HPDE6-E6E7 (cell line): ENCODE measurements around the gene RNASE13.
"Not testable (repeated sequence)": the region's sequence is repeated elsewhere in the genome, so short reads cannot be mapped to it uniquely, and the experiment has no call there.

Experiments used
- DNase-seq: peaks from one replicate; pipeline ENCODE4 v3.0.0; 2011; ENCODE audit warnings: missing footprints; ENCODE audit errors: extremely low spot score

Gene RNASE13

GRCh38 chr14:21042918-21043317, 8.3 kb upstream of the RNASE13 start:
- no peak for DNase-seq

- DNase-seq, result peak; percentile 89
These were observed 7.2 kb upstream of the RNASE13 start, which contains the start of gene RNASE7 for GRCh38 chr14:21041676-21042433. TSS of gene RNASE7 (plus strand) at chr14:21042362. CDS start at chr14:21042993, 631 bp downstream.

- DNase-seq, result not testable (repeated sequence)
These were observed 6.3 kb upstream of the RNASE13 start for GRCh38 chr14:21040941-21041340.

- no peak for DNase-seq
These were observed 5.8 kb upstream of the RNASE13 start for GRCh38 chr14:21040370-21040925.

GRCh38 chr14:21039585-21040369, 5.2 kb upstream of the RNASE13 start:
- DNase-seq, result peak; percentile 74

GRCh38 chr14:21038441-21039422, 4.1 kb upstream of the RNASE13 start:
- no peak for DNase-seq

GRCh38 chr14:21037156-21037555, 2.5 kb upstream of the RNASE13 start:
- DNase-seq, result no peak

GRCh38 chr14:21036751-21037150, 2.1 kb upstream of the RNASE13 start:
- DNase-seq, result no peak

- DNase-seq, result no peak
These were observed 1.4 kb downstream of the RNASE13 start for GRCh38 chr14:21033133-21033698.

GRCh38 chr14:21032326-21033132, 2.1 kb downstream of the RNASE13 start:
- DNase-seq, result no peak

- no peak for DNase-seq
These were observed 4.1 kb downstream of the RNASE13 start for GRCh38 chr14:21030531-21030930.

GRCh38 chr14:21029917-21030316, 4.7 kb downstream of the RNASE13 start, which contains the start of gene TPPP2:
TSS of gene TPPP2 (plus strand) at chr14:21030217. CDS start at chr14:21030582, 365 bp downstream.
- DNase-seq, result no peak

- DNase-seq, result no peak
These were observed 7.7 kb downstream of the RNASE13 start for GRCh38 chr14:21026988-21027315.

GRCh38 chr14:21026274-21026987, 8.2 kb downstream of the RNASE13 start:
- DNase-seq, result no peak

GRCh38 chr14:21025371-21026273, 9.0 kb downstream of the RNASE13 start:
- no peak for DNase-seq

- DNase-seq, result peak; percentile 49
These were observed 9.8 kb downstream of the RNASE13 start, which contains the start of gene NDRG2 for GRCh38 chr14:21024585-21025370. TSS of gene NDRG2 (minus strand) at chr14:21025061. CDS start at chr14:21023315, 1,746 bp downstream.

GRCh38 chr14:21023817-21024584, 10.6 kb downstream of the RNASE13 start:
- DNase-seq, result no peak
